ENCODE measurements around the gene SLC19A1. TPM values are rescaled to one million over a fixed set of nuclear protein-coding genes. Genes with fewer than 3 reads are reported as not detected.

SLC19A1 gene
- total and polyA plus RNA-seq, 4 donors: 9.0 to 37.2 (median 21.1) TPM

- 86% methylated on average over 6 of the region's 11 CpGs for WGBS (ENCODE audit: insufficient coverage)
These were observed 28.4 kb downstream of the SLC19A1 start for GRCh38 chr21:45513741-45514310.

GRCh38 chr21:45513003-45513717 lies 29.1 kb downstream of the SLC19A1 start:
- no peaks in the 10 kb centered on the region for H3K27me3 ChIP-seq (ENCODE audit: control insufficient read depth, insufficient read depth, low read length)
- no peaks in the 10 kb centered on the region for H3K9me3 ChIP-seq (ENCODE audit: control insufficient read depth, insufficient read depth, low read length)
- peaks cover 5% of the 10 kb centered on the region for H3K4me1 ChIP-seq (ENCODE audit: control insufficient read depth, insufficient read depth, low read length)
- peaks cover 89% of the 10 kb centered on the region for H3K36me3 ChIP-seq (ENCODE audit: control insufficient read depth, insufficient read depth, low read length)
- H3K27ac ChIP-seq (ENCODE audit: low read depth, low read length): no peak overlapping the region
- no peak overlapping the region for H3K4me3 ChIP-seq (ENCODE audit: low read depth, low read length)
- 49% methylated on average over 12 of the region's 19 CpGs for WGBS (ENCODE audit: insufficient coverage)
- no peak for DNase-seq (ENCODE audit: low read depth in 4 of 6, low spot score in 6 of 6)

More at GRCh38 chr21:45513741-45514310, 28.4 kb downstream of the SLC19A1 start:
- Histone ChIP-seq H3K9me3 (ENCODE audit: control insufficient read depth, insufficient read depth, low read length) (peaks cover 6% of the 10 kb centered on the region), H3K27ac (ENCODE audit: low read depth, low read length) (no peak overlapping the region), H3K4me1 (ENCODE audit: control insufficient read depth, insufficient read depth, low read length) (peaks cover 5% of the 10 kb centered on the region), H3K27me3 (ENCODE audit: control insufficient read depth, insufficient read depth, low read length) (no peaks in the 10 kb centered on the region), H3K36me3 (ENCODE audit: control insufficient read depth, insufficient read depth, low read length) (peaks cover 86% of the 10 kb centered on the region), H3K4me3 (ENCODE audit: low read depth, low read length) (no peak overlapping the region)
- no peak for DNase-seq (ENCODE audit: low read depth in 4 of 6, low spot score in 6 of 6)

DNA sequence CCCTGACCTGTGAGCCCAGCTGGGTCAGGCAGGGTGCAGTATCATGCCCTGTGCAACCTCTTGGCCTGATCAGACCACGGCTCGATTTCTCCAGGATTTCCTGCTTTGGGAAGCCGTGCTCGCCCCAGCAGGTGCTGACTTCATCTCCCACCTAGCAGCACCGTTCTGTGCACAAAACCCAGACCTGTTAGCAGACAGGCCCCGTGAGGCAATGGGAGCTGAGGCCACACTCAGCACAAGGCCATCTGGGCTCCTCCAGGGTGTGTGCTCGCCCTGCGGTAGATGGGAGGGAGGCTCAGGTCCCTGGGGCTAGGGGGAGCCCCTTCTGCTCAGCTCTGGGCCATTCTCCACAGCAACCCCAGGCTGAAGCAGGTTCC lies 29.6 kb downstream of the SLC19A1 start:
- no peaks in the 10 kb centered on the region for H3K9me3 ChIP-seq (ENCODE audit: control insufficient read depth, insufficient read depth, low read length)
- peaks cover 87% of the 10 kb centered on the region for H3K36me3 ChIP-seq (ENCODE audit: control insufficient read depth, insufficient read depth, low read length)
- no peaks in the 10 kb centered on the region for H3K27me3 ChIP-seq (ENCODE audit: control insufficient read depth, insufficient read depth, low read length)
- 91% methylated on average over 5 of the region's 8 CpGs for WGBS (ENCODE audit: insufficient coverage)
- H3K27ac ChIP-seq (ENCODE audit: low read depth, low read length): no peak overlapping the region
- H3K4me1 ChIP-seq (ENCODE audit: control insufficient read depth, insufficient read depth, low read length): peaks cover 5% of the 10 kb centered on the region
- no peak overlapping the region for H3K4me3 ChIP-seq (ENCODE audit: low read depth, low read length)
- DNase-seq (ENCODE audit: low read depth in 4 of 6, low spot score in 6 of 6): no peak

DNA sequence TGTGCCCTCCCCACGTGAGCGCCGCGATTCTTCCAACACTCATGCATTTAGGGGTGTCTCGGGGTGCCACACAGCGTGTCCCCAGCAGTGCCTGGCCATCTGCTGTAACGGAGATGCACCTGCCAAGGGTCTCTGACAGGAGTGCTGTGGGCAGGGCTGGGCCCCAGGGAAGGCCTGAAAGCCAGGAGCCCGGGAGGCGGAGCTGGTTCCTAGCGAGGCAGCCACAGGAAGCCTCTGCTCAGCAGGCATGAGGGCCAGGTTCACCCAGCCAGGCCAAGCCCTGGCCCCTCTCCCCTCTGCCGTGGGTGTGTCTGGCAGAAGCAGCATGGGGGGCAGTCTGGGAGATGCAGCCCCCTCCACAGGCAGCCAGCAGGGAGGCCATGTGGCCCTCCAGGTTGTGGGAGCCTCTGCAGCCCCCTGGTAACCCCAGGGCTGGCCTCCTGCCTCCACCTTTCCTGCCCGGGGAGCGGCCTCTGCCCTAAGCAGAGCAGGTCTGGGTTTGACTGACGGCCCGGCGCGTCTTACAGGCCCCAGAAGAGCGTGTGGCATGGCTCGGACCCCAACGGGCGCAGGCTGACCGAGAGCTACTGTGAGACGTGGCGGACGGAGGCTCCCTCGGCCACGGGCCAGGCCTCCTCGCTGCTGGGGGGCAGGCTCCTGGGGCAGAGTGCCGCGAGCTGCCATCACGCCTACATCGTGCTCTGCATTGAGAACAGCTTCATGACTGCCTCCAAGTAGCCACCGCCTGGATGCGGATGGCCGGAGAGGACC lies 30.4 kb downstream of the SLC19A1 start:
- H3K9me3 ChIP-seq (ENCODE audit: control insufficient read depth, insufficient read depth, low read length): no peaks in the 10 kb centered on the region
- peaks cover 85% of the 10 kb centered on the region for H3K36me3 ChIP-seq (ENCODE audit: control insufficient read depth, insufficient read depth, low read length)
- no peak overlapping the region for H3K4me3 ChIP-seq (ENCODE audit: low read depth, low read length)
- 83% methylated on average over 35 of the region's 35 CpGs for WGBS (ENCODE audit: insufficient coverage)
- no peaks in the 10 kb centered on the region for H3K27me3 ChIP-seq (ENCODE audit: control insufficient read depth, insufficient read depth, low read length)
- no peak overlapping the region for H3K27ac ChIP-seq (ENCODE audit: low read depth, low read length)
- DNase-seq (ENCODE audit: low read depth in 4 of 6, low spot score in 6 of 6): no peak
- H3K4me1 ChIP-seq (ENCODE audit: control insufficient read depth, insufficient read depth, low read length): peaks cover 5% of the 10 kb centered on the region

DNA sequence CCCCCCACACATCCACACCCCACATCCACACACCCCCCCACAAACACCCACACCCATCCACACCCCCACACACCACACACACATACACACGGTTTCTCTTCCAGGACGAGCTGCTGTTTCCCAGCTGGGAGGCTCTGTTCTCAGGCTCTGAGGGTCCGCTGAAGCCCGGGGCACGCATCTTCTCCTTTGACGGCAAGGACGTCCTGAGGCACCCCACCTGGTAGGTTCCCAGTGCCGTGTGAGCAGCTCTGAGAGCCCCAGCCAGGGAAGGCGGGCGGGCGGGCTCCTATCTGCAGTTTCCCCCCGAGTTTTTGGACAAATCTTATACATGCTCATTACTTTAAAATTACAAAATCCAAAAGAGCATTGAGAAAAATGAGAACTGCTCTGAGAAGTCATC lies 31.2 kb downstream of the SLC19A1 start:
- 72% methylated on average over 8 of the region's 12 CpGs for WGBS (ENCODE audit: insufficient coverage)
- H3K27me3 ChIP-seq (ENCODE audit: control insufficient read depth, insufficient read depth, low read length): no peaks in the 10 kb centered on the region
- DNase-seq (ENCODE audit: low read depth in 4 of 6, low spot score in 6 of 6): no peak
- no peak overlapping the region for H3K27ac ChIP-seq (ENCODE audit: low read depth, low read length)
- peaks cover 83% of the 10 kb centered on the region for H3K36me3 ChIP-seq (ENCODE audit: control insufficient read depth, insufficient read depth, low read length)
- H3K4me3 ChIP-seq (ENCODE audit: low read depth, low read length): no peak overlapping the region
- H3K9me3 ChIP-seq (ENCODE audit: control insufficient read depth, insufficient read depth, low read length): no peaks in the 10 kb centered on the region
- H3K4me1 ChIP-seq (ENCODE audit: control insufficient read depth, insufficient read depth, low read length): peaks cover 5% of the 10 kb centered on the region

DNA sequence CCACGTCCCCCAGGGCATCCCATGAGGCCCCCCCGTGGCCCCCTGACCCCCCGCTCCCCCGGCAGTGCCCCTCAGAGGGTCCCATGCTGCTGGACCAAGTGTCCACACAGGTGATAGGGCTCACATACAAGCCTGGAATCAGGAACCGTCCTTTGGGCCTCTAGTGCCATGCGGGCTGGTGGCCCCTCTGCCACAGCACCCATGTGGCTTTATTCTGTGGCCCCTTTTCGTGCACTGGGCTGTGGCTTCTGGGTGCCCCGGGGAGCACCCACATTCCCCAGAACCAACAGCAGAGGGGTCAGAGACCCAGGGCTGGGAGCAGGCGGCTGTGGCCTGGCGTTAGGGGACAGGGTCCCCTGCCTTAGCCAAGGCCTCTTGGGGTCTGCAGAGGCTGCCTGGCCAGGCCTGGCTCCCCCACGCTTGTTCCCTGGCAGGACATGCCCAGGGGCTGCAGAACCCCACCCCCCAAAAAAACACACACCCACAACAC lies 31.7 kb downstream of the SLC19A1 start:
- WGBS (ENCODE audit: insufficient coverage): 87% methylated on average over 10 of the region's 11 CpGs
- H3K4me1 ChIP-seq (ENCODE audit: control insufficient read depth, insufficient read depth, low read length): peaks cover 5% of the 10 kb centered on the region
- H3K36me3 ChIP-seq (ENCODE audit: control insufficient read depth, insufficient read depth, low read length): peaks cover 82% of the 10 kb centered on the region
- H3K4me3 ChIP-seq (ENCODE audit: low read depth, low read length): no peak overlapping the region
- H3K27me3 ChIP-seq (ENCODE audit: control insufficient read depth, insufficient read depth, low read length): no peaks in the 10 kb centered on the region
- DNase-seq (ENCODE audit: low read depth in 4 of 6, low spot score in 6 of 6): no peak
- no peaks in the 10 kb centered on the region for H3K9me3 ChIP-seq (ENCODE audit: control insufficient read depth, insufficient read depth, low read length)
- H3K27ac ChIP-seq (ENCODE audit: low read depth, low read length): no peak overlapping the region

DNA sequence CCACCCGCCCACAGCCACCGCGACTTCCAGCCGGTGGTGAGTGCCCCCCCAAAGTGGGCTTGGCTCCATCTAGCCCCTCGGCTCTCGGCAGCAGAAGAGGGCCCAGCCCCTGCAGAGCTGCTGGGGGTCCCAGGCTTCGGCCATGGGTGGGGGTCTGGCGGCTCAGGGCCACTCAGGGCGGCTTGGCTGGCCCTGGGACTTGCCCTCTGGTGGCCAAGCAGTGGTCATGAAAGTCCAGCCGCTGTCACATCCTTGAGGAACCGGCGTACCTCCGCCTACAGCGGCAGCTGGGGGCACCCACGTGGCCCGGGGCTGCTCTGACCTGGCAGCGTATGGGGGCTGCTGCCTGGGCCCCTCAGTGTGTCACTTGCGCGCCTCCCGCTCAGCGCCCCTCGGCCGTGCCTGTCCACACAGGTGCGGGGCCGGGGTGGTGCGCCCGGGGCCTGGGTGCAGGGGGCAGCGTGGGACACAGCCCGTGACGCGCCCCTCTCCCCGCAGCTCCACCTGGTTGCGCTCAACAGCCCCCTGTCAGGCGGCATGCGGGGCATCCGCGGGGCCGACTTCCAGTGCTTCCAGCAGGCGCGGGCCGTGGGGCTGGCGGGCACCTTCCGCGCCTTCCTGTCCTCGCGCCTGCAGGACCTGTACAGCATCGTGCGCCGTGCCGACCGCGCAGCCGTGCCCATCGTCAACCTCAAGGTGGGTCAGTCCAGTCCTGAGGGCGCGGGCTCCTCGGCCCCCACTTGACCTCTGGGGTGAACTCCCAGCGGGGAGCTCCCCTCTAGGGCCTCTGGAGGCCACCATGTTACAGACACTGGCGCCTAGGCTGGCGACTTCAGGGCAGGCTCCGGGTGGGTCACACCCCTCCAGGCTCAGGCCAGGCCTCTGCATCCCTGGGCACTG lies 32.4 kb downstream of the SLC19A1 start:
- peaks cover 5% of the 10 kb centered on the region for H3K4me1 ChIP-seq (ENCODE audit: control insufficient read depth, insufficient read depth, low read length)
- peaks cover 82% of the 10 kb centered on the region for H3K36me3 ChIP-seq (ENCODE audit: control insufficient read depth, insufficient read depth, low read length)
- no peaks in the 10 kb centered on the region for H3K27me3 ChIP-seq (ENCODE audit: control insufficient read depth, insufficient read depth, low read length)
- H3K27ac ChIP-seq (ENCODE audit: low read depth, low read length): no peak overlapping the region
- H3K9me3 ChIP-seq (ENCODE audit: control insufficient read depth, insufficient read depth, low read length): no peaks in the 10 kb centered on the region
- 95% methylated on average over 59 of the region's 61 CpGs for WGBS (ENCODE audit: insufficient coverage)
- DNase-seq (ENCODE audit: low read depth in 4 of 6, low spot score in 6 of 6): no peak
- H3K4me3 ChIP-seq (ENCODE audit: low read depth, low read length): no peak overlapping the region

DNA sequence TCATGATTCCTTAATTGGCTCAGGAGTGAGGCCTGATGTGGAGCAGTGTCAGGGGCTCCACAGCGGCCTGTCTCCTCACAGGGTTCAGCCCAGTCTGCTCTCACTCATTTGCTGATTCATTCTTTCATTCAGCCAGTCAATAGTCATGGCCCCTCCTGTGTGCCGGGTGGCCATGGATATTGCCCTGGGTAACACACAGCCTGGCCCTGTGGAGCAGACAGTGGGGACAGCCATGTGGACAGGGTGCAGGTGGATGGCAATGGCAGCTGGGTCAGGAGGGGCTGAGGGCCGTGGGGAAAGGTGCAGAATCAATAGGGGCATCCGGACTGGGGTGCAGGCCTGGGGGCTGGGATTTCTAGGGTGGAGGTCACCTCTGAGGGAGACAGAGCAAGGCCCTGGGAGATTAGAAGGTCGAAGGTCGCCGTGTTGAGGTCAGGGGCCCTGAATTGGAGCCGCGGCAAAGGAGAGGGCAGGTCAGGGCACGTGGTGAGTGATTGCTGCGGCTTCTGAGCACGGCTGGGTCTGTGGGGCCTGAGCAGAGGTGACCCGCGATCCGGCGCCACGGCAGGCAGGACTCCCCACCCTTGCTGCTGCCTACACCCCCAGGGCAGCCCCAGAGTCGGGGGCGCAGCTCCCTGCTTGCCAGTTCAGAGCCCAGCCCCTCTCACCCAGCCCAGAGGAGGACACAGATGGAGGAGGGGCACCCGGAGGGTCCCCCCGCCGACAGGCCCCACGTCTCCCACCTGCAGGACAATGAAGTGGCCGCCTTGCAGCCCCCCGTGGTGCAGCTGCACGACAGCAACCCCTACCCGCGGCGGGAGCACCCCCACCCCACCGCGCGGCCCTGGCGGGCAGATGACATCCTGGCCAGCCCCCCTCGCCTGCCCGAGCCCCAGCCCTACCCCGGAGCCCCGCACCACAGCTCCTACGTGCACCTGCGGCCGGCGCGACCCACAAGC lies 33.4 kb downstream of the SLC19A1 start:
- Histone ChIP-seq H3K9me3 (ENCODE audit: control insufficient read depth, insufficient read depth, low read length) (no peaks in the 10 kb centered on the region), H3K27ac (ENCODE audit: low read depth, low read length) (no peak overlapping the region), H3K27me3 (ENCODE audit: control insufficient read depth, insufficient read depth, low read length) (no peaks in the 10 kb centered on the region), H3K36me3 (ENCODE audit: control insufficient read depth, insufficient read depth, low read length) (peaks cover 82% of the 10 kb centered on the region), H3K4me3 (ENCODE audit: low read depth, low read length) (no peak overlapping the region), H3K4me1 (ENCODE audit: control insufficient read depth, insufficient read depth, low read length) (peaks cover 5% of the 10 kb centered on the region)
- no peak for DNase-seq (ENCODE audit: low read depth in 4 of 6, low spot score in 6 of 6)
- WGBS (ENCODE audit: insufficient coverage): 70% methylated on average over 41 of the region's 42 CpGs

All from spinal cord (tissue), 10 donors.